IMR-90 (cell line): ENCODE measurements around the gene HTRA2. TPM values are rescaled to one million over a fixed set of nuclear protein-coding genes. Genes with fewer than 3 reads are reported as not detected.

Experiments used
- ATAC-seq: fragments of 200-7000 bp; cut with Tn5 transposase; 2 replicates; pipeline ENCODE4 v1.9.1; 2020; ENCODE audit warnings: low read depth, mild to moderate bottlenecking, moderate library complexity
- BruUV-seq: library from RNA; stranded (reverse); fragments of 400-500 nt; replicated peaks from 2 replicates; lab custom pipeline; 2021; lab: Mats Ljungman, UMichigan
- CTCF ChIA-PET: fragments of 300-600 bp; formaldehyde crosslinking; extraction: SDS; loops from one replicate; lab custom pipeline; 2021; ENCODE audit warnings: antibody characterized with exemption; lab: Yijun Ruan, JAX
- POLR2A ChIA-PET: fragments of 300-600 bp; sonication (Branson Sonifier 250); formaldehyde crosslinking; loops from one replicate; lab custom pipeline; 2022; ENCODE audit warnings: antibody characterized with exemption; ENCODE audit not compliant: unreplicated experiment; lab: Charles Lee
- DNase-seq: peaks from one replicate; pipeline ENCODE4 v3.0.0; 2013
- H2AFZ ChIP-seq: replicated peaks from 2 replicates; pipeline ENCODE3; 2013; ENCODE audit warnings: low read length, mild to moderate bottlenecking; ENCODE audit not compliant: poor library complexity
- H2AK5ac ChIP-seq: 2 replicates; pipeline ENCODE4 v1.6.1; 2013; ENCODE audit warnings: low read depth, low read length, inconsistent platforms
- H2AK9ac ChIP-seq: replicated peaks from 2 replicates; pipeline ENCODE3; 2013; ENCODE audit warnings: mild to moderate bottlenecking, low read depth, low read length, moderate library complexity; ENCODE audit not compliant: poor library complexity
- H2BK120ac ChIP-seq: 2 replicates; pipeline ENCODE4 v1.6.1; 2013; ENCODE audit warnings: low read depth, low read length, inconsistent platforms
- H2BK15ac ChIP-seq: 3 replicates; pipeline ENCODE4 v1.6.1; 2013; ENCODE audit warnings: low read depth, low read length, inconsistent platforms
- H2BK20ac ChIP-seq: 2 replicates; pipeline ENCODE4 v1.6.1; 2013; ENCODE audit warnings: low read depth, mild to moderate bottlenecking, inconsistent platforms, low read length, moderate library complexity
- H2BK5ac ChIP-seq: 2 replicates; pipeline ENCODE4 v1.6.1; 2013; ENCODE audit warnings: mild to moderate bottlenecking, low read depth, low read length, inconsistent platforms; ENCODE audit not compliant: poor library complexity, severe bottlenecking
- H3K14ac ChIP-seq: replicated peaks from 2 replicates; pipeline ENCODE4 v1.6.1; 2013; ENCODE audit warnings: low read depth, low read length, inconsistent platforms
- H3K18ac ChIP-seq: 2 replicates; pipeline ENCODE4 v1.6.1; 2013; ENCODE audit warnings: low read depth, low read length, control low read depth
- H3K23ac ChIP-seq: 2 replicates; pipeline ENCODE4 v1.6.1; 2013; ENCODE audit warnings: low read depth, low read length, inconsistent platforms
- H3K27ac ChIP-seq: 2 replicates; pipeline ENCODE4 v1.5.1; 2013; ENCODE audit warnings: mild to moderate bottlenecking, control low read depth, low read length; ENCODE audit not compliant: insufficient read depth
- H3K27me3 ChIP-seq: 2 replicates; pipeline ENCODE4 v1.6.1; 2013; ENCODE audit warnings: low read length; ENCODE audit not compliant: control insufficient read depth, insufficient read depth
- H3K36me3 ChIP-seq: 2 replicates; pipeline ENCODE4 v1.6.1; 2013; ENCODE audit warnings: low read length, mixed read lengths; ENCODE audit not compliant: control insufficient read depth, insufficient read depth
- H3K4ac ChIP-seq: 2 replicates; pipeline ENCODE4 v1.6.1; 2013; ENCODE audit warnings: low read depth, low read length, inconsistent platforms
- H3K4me1 ChIP-seq: 2 replicates; pipeline ENCODE4 v1.6.1; 2013; ENCODE audit warnings: low read length, mixed read lengths; ENCODE audit not compliant: control insufficient read depth, insufficient read depth
- H3K4me2 ChIP-seq: 2 replicates; pipeline ENCODE4 v1.6.1; 2013; ENCODE audit warnings: low read depth, mild to moderate bottlenecking, control low read depth, low read length, moderate library complexity
- H3K4me3 ChIP-seq: 2 replicates; pipeline ENCODE4 v1.5.1; 2013; ENCODE audit warnings: low read depth, mild to moderate bottlenecking, control low read depth, low read length, moderate library complexity; ENCODE audit not compliant: insufficient read depth
- H3K56ac ChIP-seq: 2 replicates; pipeline ENCODE4 v1.6.1; 2013; ENCODE audit warnings: low read length, inconsistent platforms; ENCODE audit not compliant: insufficient read depth; ENCODE audit errors: extremely low read depth
- H3K79me1 ChIP-seq, 2 experiments: 2 replicates each; pipeline ENCODE4 v1.6.1; 2013; ENCODE audit warnings: low read length in 2 of 2, inconsistent platforms in 1 of 2, low read depth in 1 of 2
- H3K9ac ChIP-seq: 2 replicates; pipeline ENCODE4 v1.6.1; 2013; ENCODE audit warnings: low read depth, low read length, control low read depth
- H3K9me1 ChIP-seq: 2 replicates; pipeline ENCODE4 v1.6.1; 2013; ENCODE audit warnings: low read length, inconsistent platforms; ENCODE audit not compliant: insufficient read depth
- H3K9me3 ChIP-seq: 2 replicates; pipeline ENCODE4 v1.6.1; 2013; ENCODE audit warnings: low read length; ENCODE audit not compliant: control insufficient read depth, insufficient read depth
- H4K20me1 ChIP-seq: 2 replicates; pipeline ENCODE4 v1.6.1; 2013; ENCODE audit warnings: low read length, inconsistent platforms; ENCODE audit not compliant: insufficient read depth
- H4K5ac ChIP-seq: 2 replicates; pipeline ENCODE4 v1.6.1; 2013; ENCODE audit warnings: mild to moderate bottlenecking, low read depth, low read length, control low read depth
- H4K8ac ChIP-seq, 2 experiments: 2 replicates each; pipeline ENCODE4 v1.6.1; 2013; ENCODE audit warnings: low read depth in 2 of 2, low read length in 2 of 2, control low read depth in 1 of 2, inconsistent platforms in 1 of 2
- H4K91ac ChIP-seq: 2 replicates; pipeline ENCODE4 v1.6.1; 2013; ENCODE audit warnings: low read depth, low read length, inconsistent platforms; ENCODE audit not compliant: insufficient read depth
- BHLHE40 ChIP-seq: fragments of 150-350 bp; IDR thresholded peaks from 2 replicates; pipeline ENCODE4 v1.6.1; 2016; ENCODE audit warnings: mild to moderate bottlenecking, low read depth, low read length
- CHD1 ChIP-seq: IDR thresholded peaks from 2 replicates; pipeline ENCODE4 v1.6.1; 2012; ENCODE audit warnings: low read depth, low read length, improper control_type of control experiment
- FOS ChIP-seq: fragments of 150-350 bp; IDR thresholded peaks from 2 replicates; pipeline ENCODE4 v1.6.1; 2016; ENCODE audit warnings: low read depth, low read length
- MXI1 ChIP-seq: IDR thresholded peaks from 2 replicates; pipeline ENCODE4 v1.6.1; 2012; ENCODE audit warnings: low read depth, mild to moderate bottlenecking, low read length, moderate library complexity, borderline replicate concordance
- POLR2A ChIP-seq: IDR thresholded peaks from 2 replicates; pipeline ENCODE4 v1.6.1; 2012; ENCODE audit warnings: mild to moderate bottlenecking, low read depth, low read length
- RAD21 ChIP-seq: IDR thresholded peaks from 2 replicates; pipeline ENCODE4 v1.6.1; 2012; ENCODE audit warnings: low read length, improper control_type of control experiment
- RCOR1 ChIP-seq: IDR thresholded peaks from 2 replicates; pipeline ENCODE4 v1.6.1; 2012; ENCODE audit warnings: mild to moderate bottlenecking, low read length, improper control_type of control experiment; ENCODE audit not compliant: insufficient replicate concordance
- RFX5 ChIP-seq: IDR thresholded peaks from 2 replicates; pipeline ENCODE4 v1.8.0; 2012; ENCODE audit warnings: low read depth, mild to moderate bottlenecking, low read length, moderate library complexity
- SMC3 ChIP-seq: fragments of 150-350 bp; IDR thresholded peaks from 2 replicates; pipeline ENCODE4 v1.6.1; 2016; ENCODE audit warnings: low read depth, mild to moderate bottlenecking, antibody characterized with exemption, low read length, moderate library complexity
- dilution Hi-C: fragments of 300-500 bp; cut with HindIII; formaldehyde crosslinking; loops from one replicate; pipeline ENCODE4 v1.14.3; 2018; ENCODE audit warnings: low sequenced_read_pairs; ENCODE audit not compliant: unreplicated experiment
- in situ Hi-C: fragments of 300-500 bp; cut with MboI; formaldehyde crosslinking; loops from 3 replicates; pipeline ENCODE4 v1.14.3; 2019; ENCODE audit warnings: low sequenced_read_pairs, inconsistent platforms, mixed read lengths
- intact Hi-C: fragments of 100-400 bp; cut with micrococcal nuclease; formaldehyde crosslinking; loops from 2 replicates; pipeline ENCODE4 v1.10.0; 2022
- polyA plus RNA-seq, 3 experiments: library from polyadenylated mRNA; depleted of rRNA; stranded (reverse); fragments of >200 nt; gene quantifications; 2 replicates each; pipeline ENCODE4 v1.2.3, GENCODE V29; 2012; ENCODE audit warnings: low replicate concordance in 1 of 3
- total RNA-seq: library from RNA; depleted of rRNA; stranded (reverse); fragments of >200 nt; gene quantifications from 2 replicates; pipeline ENCODE4 v1.2.3, GENCODE V29; 2012
- TF ChIP-seq, protein P1 (sequence below): conservative IDR thresholded peaks from 2 replicates; pipeline ENCODE4 v1.5.1; 2012; ENCODE audit warnings: mild to moderate bottlenecking, low read depth, low read length, improper control_type of control experiment
- TF ChIP-seq, protein P2 (sequence below): fragments of 150-350 bp; IDR thresholded peaks from 2 replicates; pipeline ENCODE4 v1.6.1; 2016; ENCODE audit warnings: low read depth, mild to moderate bottlenecking, low read length, moderate library complexity, borderline replicate concordance

Gene HTRA2
- total and polyA plus RNA-seq, 2 of the 4 experiments (the other 2 are of a cell fraction) = 23.6 to 28.1 TPM

DNA sequence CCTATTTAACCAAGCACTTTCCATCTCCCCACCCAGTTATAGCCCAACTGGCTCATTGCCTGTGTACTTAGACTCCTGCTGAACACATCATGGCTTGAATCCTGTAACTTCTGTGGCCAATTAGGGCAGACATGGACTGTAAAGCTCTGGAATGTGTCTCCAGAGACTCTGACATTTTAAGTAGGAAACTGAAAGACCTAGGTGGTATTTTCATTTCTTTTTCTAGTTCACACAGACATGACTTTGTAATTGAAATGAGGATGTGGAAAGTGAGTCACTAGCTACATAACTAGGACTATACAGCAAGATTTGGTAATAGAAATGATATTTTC is 37.0 kb downstream of the HTRA2 start:
- H2AFZ ChIP-seq = peak overlapping the region; percentile 10
- DNase-seq (peak; percentile 75), ATAC-seq (peak; percentile 55)
- H3K14ac ChIP-seq = peak overlapping the region; percentile 78
- H4K5ac ChIP-seq = peak overlapping the region; percentile 68; the same call in 1 of the 2 replicates
- peaks cover 25% of the 10 kb centered on the region for H3K9me1 ChIP-seq
- no peak overlapping the region for H3K4me3 ChIP-seq
- no peaks in the 10 kb centered on the region for H3K27me3 ChIP-seq
- peak overlapping the region; percentile 70; the same call in 1 of the 2 replicates for H3K4me2 ChIP-seq
- H3K36me3 ChIP-seq = no peaks in the 10 kb centered on the region
- H3K56ac ChIP-seq = no peak overlapping the region
- H2BK120ac ChIP-seq = peak overlapping the region; percentile 85
- H2BK5ac ChIP-seq = peak overlapping the region; percentile 99
- no peaks in the 10 kb centered on the region for H3K9me3 ChIP-seq
- no peak overlapping the region for H3K9ac ChIP-seq
- in situ Hi-C loops = no loop called here
- TF ChIP-seq RFX5 (no peak), BHLHE40 (no peak), MXI1 (no peak), RAD21 (no peak), RCOR1 (no peak), FOS (no peak), CHD1 (no peak), POLR2A (no peak), SMC3 (no peak)
- TF ChIP-seq, protein P1, sequence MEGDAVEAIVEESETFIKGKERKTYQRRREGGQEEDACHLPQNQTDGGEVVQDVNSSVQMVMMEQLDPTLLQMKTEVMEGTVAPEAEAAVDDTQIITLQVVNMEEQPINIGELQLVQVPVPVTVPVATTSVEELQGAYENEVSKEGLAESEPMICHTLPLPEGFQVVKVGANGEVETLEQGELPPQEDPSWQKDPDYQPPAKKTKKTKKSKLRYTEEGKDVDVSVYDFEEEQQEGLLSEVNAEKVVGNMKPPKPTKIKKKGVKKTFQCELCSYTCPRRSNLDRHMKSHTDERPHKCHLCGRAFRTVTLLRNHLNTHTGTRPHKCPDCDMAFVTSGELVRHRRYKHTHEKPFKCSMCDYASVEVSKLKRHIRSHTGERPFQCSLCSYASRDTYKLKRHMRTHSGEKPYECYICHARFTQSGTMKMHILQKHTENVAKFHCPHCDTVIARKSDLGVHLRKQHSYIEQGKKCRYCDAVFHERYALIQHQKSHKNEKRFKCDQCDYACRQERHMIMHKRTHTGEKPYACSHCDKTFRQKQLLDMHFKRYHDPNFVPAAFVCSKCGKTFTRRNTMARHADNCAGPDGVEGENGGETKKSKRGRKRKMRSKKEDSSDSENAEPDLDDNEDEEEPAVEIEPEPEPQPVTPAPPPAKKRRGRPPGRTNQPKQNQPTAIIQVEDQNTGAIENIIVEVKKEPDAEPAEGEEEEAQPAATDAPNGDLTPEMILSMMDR = no peak
- TF ChIP-seq, protein P2, sequence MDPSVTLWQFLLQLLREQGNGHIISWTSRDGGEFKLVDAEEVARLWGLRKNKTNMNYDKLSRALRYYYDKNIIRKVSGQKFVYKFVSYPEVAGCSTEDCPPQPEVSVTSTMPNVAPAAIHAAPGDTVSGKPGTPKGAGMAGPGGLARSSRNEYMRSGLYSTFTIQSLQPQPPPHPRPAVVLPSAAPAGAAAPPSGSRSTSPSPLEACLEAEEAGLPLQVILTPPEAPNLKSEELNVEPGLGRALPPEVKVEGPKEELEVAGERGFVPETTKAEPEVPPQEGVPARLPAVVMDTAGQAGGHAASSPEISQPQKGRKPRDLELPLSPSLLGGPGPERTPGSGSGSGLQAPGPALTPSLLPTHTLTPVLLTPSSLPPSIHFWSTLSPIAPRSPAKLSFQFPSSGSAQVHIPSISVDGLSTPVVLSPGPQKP = no peak
- POLR2A ChIA-PET = interaction anchor here (1.0 to 1.3 kb wide), 2 partner anchors 9 to 13 kb away, joined by 3 read pairs; partner anchors contain the start of gene LOXL3
- BruUV-seq = no TSS peak
- peak overlapping the region; percentile 7 to 57; a peak in 3 of 4 replicates for H4K8ac ChIP-seq
- H3K79me1 ChIP-seq = no peaks in the 10 kb centered on the region
- peak overlapping the region; percentile 80 for H2BK20ac ChIP-seq
- peaks cover 14% of the 10 kb centered on the region for H3K4me1 ChIP-seq
- H2AK5ac ChIP-seq = peak overlapping the region; percentile 69; the same call in 1 of the 2 replicates
- H4K20me1 ChIP-seq = no peaks in the 10 kb centered on the region
- no peak overlapping the region for H2AK9ac ChIP-seq
- peak overlapping the region; percentile 89; the same call in 1 of the 2 replicates for H3K18ac ChIP-seq
- H3K27ac ChIP-seq = peak overlapping the region; percentile 53
- intact Hi-C loops = no loop called here
- CTCF ChIA-PET = no interaction called here
- H3K23ac ChIP-seq = 0 out of 2 replicates have a peak overlapping the region, but pooled peaks have one; percentile 18
- H4K91ac ChIP-seq = peak overlapping the region; percentile 45
- peak overlapping the region; percentile 42 for H3K4ac ChIP-seq
- dilution Hi-C loops = no loop called here
- H2BK15ac ChIP-seq = peak overlapping the region; percentile 32; the same call in 2 of the 3 replicates
